ENCODE measurements around the gene ITPK1.

Gene ITPK1

GRCh38 chr14:93023039-93023438, 92.7 kb downstream of the ITPK1 start:
- no peak for DNase-seq

DNA sequence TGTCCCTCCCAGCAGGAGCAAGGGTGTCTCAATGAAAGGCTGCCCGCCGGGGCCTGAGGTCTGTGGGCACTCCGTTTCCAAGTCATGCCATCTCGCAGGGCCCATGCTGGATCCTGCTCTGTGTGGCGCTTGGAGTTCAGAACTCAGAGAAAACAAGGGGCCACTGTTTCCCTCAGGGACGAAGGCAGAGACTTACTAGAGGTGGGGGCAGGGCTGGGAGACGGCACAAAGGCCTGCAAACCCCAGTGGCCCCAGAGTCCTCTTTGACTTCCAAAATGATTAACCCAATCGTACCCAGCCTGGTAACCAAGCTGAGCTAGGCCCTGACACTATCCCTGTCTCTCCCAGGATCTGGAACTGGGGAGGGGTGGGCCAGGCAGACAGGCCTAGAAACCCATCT, 95.8 kb downstream of the ITPK1 start:
- no peak for DNase-seq

- DNase-seq, result no peak
These were observed 96.3 kb downstream of the ITPK1 start for GRCh38 chr14:93019367-93019843.

- no peak for DNase-seq
These were observed 97.4 kb downstream of the ITPK1 start for GRCh38 chr14:93018366-93018765.

- DNase-seq, result no peak
These were observed 97.8 kb downstream of the ITPK1 start for GRCh38 chr14:93017898-93018297.

DNA sequence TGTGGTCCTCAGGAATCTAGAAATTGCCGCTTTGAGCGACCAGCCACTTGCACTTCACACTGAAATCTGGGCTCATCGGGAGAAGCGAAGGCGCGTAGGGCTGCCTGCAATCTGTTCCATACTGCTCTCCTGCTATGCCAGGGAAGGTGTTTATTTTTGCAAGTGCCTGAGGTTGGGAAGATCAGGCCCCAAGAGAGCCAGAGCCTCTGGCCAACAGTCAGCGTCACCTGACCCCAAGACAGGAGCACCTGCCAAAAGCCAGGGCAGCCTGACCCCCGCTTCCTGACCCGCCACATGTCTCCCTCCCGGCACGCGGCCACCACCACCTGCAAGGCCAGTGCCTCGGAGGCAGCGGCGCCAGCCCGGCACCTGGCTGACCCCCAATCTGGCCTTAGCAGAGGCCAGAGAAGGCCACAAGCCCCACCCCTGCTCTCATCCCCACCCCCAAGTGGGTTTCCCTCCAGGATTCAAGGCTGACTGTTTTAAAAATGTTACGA, 98.4 kb downstream of the ITPK1 start:
- DNase-seq, result no peak

DNA sequence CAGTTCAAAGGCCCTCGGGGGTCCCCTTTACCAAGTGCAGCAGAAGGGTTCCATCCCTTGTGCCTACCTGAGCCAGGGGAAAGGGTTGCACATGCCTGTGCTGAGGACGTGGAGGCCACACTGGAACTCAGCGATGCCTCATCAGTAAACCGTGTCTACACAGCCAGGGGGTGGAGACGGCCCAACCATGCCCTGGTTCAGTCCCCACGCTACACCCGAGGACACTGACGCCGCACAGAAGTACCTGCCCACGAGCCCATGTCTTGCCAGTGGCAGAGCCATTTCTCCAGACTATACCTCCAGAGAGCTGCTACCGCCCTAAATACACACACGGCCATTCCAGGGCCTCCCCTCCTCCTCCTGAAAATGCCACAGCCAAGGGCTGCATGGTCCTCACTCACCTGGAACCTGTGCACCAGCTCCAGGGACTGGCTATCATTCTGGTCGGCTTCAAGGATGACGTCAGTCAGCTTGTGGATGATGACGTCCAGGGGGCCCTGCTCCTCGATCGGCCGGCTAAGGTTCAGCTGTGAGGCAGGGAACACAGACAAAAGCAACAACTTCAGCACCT, 99.4 kb downstream of the ITPK1 start:
- no peak for DNase-seq

DNA sequence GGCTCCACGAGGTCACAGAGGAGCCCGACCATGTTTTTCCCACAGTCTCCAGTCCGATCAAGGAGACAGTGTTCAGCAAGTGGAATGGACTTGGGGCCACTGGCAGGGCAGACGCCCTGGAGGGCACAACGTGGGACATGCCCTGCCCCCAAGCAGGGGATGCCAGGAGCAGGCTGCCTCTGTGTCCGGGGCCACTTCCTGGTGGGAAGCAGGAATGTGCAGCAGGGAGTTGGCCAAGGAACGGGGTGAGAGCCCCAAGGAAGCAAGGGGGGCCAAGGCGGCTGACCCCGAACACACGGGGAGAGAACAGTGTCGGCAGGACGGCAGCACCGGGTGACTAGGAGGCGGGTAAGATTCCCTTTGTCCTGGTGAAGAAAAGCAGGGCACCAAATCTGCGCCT, 100.2 kb downstream of the ITPK1 start:
- DNase-seq, result no peak

DNA sequence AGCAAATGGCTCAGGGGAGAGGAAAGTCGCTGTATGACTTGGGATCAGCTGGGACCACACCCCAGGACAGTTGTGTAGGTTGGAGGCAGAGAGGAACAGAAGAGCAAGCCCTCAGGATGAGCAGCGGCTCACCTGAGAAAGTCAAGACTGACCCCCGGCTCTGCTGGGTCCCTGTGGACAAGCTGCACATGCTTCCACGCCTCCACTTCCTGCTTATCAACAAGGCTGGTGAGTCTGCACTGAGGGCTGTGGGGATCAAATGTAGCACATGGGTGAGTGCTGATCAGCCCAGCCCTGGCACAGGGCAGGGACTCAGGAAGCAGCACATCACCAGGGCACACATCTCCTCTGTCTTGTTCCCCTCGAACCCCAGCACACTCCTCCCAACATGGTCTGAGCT, 100.7 kb downstream of the ITPK1 start:
- no peak for DNase-seq

GRCh38 chr14:93014058-93015023, 101.4 kb downstream of the ITPK1 start:
- no peak for DNase-seq

GRCh38 chr14:93012951-93013719, 102.6 kb downstream of the ITPK1 start:
- DNase-seq, result no peak

DNA sequence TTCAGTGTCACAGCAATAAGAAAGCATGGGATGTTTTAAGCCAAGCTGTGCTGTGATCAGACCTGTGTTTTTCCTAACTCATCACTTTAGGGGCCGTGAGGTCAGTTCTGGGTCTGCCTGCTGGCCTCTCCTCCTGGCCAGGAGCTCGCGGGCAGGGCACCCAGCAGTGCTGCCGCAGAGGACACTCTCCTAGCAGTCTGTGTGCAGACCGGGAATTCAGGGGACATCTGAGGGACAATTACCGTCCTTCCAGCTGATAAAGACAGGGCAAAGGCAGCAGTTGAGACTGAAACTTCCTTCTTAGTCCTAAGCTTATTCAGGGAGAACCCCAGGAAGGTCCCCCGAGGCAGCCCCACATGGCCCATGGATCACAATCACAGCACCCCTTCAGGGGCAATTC, 103.2 kb downstream of the ITPK1 start:
- DNase-seq, result no peak

GRCh38 chr14:93011650-93012325, 103.9 kb downstream of the ITPK1 start:
- no peak for DNase-seq

DNA sequence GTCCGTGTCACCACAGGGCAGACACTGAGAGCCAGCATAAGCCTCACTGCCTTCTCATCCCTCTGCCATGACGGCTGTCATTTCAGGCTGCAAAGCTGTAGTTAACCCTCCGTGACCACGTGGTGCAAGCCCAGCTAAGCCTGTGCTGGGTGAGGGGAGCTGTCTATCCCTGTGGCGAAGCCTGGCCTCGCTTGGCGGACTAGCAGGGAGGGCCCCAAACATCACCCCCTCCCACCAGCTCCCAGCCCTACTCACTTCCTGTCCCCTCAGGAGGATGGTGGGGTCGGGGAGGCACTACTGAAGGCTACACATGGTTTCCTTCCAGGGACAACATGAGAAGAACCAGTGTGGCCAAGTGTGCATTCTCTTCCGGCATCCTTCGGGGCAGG, 104.6 kb downstream of the ITPK1 start:
- DNase-seq, result no peak

DNA sequence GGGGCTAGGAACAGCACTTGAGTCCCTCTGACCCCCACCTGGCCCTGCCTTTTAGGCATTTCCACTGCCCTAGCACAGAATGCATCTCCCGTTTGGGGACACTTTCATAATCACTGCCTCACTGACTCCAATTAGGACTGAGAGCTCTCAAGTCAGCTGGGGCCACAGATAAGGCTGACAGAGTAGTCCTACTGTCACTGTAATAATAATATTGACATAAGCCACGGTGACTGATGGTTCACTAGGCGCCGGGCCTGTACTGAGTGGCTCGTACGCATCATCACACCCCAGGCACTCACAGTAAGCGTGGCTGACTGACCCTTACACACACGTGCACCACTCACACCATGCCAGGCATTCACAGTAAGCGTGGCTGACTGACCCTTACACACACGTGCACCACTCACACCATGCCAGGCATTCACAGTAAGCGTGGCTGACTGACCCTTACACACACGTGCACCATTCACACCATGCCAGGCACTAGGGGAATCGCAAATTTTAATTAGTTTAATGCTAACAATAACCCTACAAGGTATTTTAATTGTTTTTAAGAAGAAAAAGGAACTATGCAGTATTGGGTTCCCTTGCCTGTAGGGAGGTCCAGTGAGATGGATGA, 105.1 kb downstream of the ITPK1 start:
- DNase-seq, result no peak

DNA sequence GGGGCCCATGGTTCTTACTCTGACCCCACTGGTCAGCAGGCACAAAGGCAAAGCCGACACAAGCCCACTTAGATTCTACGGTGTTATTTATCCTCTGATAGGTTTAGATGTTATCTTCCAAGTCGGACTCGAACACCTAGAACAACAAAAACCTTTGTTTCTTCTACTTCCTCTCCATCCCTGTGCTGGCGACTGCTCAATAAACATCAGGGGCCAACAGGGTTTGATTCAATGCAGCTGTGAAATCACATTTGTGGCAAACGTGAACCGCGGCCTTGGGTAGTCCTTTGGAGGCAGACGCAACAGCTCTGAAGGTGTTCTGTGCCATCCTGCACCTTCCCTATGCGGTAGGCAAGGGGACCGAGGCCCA, 105.6 kb downstream of the ITPK1 start:
- no peak for DNase-seq

DNA sequence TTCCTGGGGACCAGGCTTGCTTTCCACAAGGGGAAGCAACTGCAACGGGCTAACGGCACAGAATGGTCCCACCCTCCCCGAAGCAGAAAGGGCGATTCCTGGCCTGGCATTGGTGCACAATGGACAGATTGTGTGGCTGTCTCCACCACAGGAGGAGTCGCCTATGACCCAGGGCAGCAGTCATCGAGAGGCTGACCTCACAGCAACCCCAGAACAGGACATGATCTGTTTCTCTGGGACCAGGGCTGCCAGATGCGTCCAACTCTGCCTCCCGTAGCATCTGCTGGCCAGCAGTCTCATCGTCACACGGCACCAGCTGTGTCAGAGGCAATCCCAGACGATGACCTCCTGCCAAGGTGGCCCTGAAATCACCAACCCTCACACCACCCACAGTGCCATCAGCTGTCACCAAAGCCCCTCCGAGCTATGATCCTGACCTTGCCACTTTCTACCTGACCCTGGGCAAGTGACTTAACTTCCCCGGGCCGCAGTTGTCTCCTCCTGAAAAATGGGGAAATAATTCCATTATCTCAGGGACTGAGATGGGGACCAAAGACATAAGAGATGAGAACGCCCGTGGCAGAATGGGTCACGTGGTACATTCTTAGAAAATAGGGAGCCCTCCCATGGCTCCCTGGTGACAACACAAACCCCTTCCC, 106.1 kb downstream of the ITPK1 start:
- DNase-seq, result no peak

GRCh38 chr14:93008381-93008780, 107.3 kb downstream of the ITPK1 start:
- no peak for DNase-seq

DNA sequence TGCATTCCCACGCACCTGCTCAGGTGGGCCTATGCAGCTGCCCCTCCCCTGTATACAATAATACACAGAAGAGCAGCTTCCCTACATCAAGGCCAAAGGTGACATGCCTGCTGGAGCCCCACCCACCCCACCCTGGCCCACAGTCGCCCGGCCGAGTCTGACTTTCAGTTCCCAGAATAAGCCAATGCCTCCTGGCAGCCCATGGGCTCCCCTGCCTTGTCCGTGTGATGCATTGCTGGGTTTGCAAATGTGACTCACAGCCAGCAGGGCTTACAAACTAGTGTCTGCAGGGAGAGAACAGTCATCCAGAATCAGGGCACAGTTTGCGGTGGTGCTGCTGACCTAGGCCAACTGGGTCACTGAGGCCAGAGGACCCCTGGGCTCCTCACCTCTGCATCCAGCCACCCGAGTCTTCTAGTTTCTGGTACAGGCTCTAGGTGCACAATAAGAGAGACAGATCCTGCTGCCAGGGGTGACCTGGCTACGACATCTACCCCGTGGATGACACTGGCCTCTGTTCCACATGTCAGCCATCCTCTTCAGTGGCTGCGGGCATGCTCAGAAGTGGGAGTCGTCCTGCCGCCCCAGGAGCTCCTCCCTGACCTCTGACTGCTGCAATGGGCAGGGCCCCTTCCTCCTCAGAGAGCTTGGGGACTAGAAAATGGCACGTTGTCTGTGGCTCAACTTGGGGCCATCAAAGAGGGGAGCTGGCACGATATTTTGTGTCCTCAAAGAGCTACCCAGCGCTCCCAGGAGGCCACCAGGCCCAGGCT, 108.3 kb downstream of the ITPK1 start:
- no peak for DNase-seq

GRCh38 chr14:93006567-93007051, 109.1 kb downstream of the ITPK1 start:
- DNase-seq, result no peak

- no peak for DNase-seq
These were observed 109.9 kb downstream of the ITPK1 start for GRCh38 chr14:93005838-93006237.
